ENCODE measurements around the gene POLR2B.

POLR2B gene

DNA sequence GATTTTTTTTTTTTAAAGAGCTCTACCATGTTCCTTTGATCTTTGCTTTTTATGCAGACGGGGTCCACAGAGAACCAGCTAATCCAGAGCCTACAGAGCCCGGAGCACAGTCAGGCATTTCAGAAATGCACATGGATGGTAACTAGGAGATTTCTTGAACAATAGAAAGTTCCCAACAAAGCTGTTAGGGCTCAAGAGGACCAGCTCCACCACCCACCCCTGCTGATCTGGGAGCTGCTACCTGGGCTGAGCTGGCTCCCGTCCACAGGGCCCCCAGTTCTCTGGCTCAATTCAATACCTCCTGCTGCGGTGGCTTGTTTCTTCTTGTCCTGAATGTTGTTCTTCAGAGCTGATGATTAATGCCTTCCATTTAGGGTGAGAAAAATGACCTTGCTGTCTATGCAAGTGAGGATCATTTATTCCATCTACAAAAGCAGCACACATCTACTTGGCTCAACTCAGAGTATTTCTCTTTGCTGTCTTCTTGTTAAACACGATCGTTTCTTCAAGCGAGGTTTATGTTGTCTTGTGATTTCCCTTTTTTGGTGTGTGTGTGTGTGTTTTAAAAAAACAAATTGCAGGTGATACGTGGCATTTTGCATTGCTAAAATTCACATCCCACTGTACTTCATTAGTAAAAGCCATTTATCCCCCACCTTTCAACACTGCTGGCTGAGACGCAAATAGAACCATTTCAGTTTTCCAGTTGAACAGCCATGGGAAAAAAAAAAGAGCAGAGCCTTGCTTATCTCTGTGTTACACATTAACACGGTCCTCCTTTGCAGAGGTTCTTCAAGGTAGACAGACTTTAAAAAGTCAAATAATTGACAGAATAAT is 100.2 kb downstream of the POLR2B start:
- no peak for DNase-seq (ENCODE audit: low read depth in 2 of 3, low spot score in 1 of 3)
